Cardiac fibroblast (primary cell): ENCODE measurements around the gene PHACTR1.

Experiments used
- DNase-seq, 2 donors: peaks; one replicate each; pipeline versions ENCODE4 v3.0.0 to v3.0.0-alpha.2; 2010; ENCODE audit warnings: low read depth in 2 of 2
- H3K4me3 ChIP-seq, 2 donors: replicated peaks in 1 of 2; 1 replicate in 1 of 2; 2 replicates in 1 of 2; pipeline ENCODE4 v1.5.1; 2011; ENCODE audit warnings: low read depth in 2 of 2, low read length in 2 of 2, mild to moderate bottlenecking in 2 of 2, moderate library complexity in 1 of 2
- TF ChIP-seq, protein P1 (sequence below): IDR thresholded peaks from one replicate; pipeline ENCODE4 v1.5.1; 2011; ENCODE audit warnings: low read depth, mild to moderate bottlenecking, low read length, inconsistent platforms

The PHACTR1 gene

DNA sequence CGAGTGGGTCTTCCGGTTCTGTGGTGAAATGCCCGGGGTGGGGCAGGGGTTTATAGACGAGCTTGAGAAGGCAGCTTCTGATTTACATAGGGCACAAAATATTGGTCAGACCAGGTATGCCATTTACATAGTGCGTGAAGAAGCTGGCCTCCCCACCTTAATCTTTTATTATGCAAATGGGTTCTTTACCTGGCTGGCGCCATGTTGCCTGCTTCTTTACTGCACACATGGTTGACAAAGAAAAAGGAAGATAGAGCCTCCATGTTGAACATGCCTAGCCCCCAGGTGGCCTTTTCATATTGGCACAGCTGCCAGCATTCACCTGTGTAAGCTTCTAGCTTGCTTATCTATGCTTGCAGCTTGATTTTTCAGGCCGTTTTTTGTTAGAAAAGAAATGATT lies 276.2 kb downstream of the PHACTR1 start:
- no peak overlapping the region for H3K4me3 ChIP-seq
- no peak for DNase-seq
- TF ChIP-seq, protein P1, sequence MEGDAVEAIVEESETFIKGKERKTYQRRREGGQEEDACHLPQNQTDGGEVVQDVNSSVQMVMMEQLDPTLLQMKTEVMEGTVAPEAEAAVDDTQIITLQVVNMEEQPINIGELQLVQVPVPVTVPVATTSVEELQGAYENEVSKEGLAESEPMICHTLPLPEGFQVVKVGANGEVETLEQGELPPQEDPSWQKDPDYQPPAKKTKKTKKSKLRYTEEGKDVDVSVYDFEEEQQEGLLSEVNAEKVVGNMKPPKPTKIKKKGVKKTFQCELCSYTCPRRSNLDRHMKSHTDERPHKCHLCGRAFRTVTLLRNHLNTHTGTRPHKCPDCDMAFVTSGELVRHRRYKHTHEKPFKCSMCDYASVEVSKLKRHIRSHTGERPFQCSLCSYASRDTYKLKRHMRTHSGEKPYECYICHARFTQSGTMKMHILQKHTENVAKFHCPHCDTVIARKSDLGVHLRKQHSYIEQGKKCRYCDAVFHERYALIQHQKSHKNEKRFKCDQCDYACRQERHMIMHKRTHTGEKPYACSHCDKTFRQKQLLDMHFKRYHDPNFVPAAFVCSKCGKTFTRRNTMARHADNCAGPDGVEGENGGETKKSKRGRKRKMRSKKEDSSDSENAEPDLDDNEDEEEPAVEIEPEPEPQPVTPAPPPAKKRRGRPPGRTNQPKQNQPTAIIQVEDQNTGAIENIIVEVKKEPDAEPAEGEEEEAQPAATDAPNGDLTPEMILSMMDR: no peak

DNA sequence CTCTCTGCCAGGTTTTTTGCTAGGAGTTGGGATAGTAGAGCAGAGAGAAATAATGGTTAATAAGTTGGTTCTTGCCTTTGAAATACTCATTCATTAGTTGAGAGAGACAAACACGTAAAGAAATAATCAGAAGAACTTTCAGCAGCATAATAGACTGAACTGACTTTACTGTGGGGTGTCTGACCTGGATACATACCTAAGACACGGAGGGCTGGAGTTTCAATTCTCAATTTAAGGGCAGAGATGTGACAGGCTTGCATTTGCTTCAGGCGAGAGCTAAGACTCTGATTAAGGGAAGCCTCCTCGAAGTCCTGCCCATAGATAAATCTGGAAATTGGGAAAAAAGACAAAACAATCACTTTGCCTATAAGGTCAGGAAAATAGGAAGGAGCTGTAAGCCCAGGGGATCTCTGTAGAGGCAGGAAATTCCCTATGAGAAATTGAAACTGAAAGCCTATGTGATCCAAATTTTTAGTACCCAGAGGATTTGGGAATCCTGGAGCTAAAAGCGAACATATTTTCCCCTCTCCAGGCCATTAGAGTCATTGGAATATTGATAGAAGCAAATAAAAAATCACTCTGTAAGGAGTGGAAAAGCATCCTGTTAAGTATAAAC lies 276.8 kb downstream of the PHACTR1 start:
- no peak overlapping the region for H3K4me3 ChIP-seq
- TF ChIP-seq, protein P1: no peak
- no peak for DNase-seq

DNA sequence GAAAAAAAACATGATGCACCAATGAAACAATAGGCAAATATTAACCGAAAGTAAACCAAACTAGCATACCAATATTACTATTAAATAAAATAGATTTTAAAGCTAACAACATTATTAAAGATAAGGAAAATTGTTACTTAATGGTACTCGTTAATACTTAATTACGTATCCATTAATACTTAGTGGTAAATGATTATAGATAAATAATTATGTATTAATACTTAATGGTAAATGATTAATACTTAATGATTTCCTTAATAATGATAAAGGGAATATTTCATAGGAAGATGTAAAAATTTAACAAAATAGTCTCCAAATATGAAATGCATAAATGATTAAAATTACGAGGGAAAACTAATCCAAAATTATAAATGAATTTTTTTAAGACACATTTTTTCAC lies 278.9 kb downstream of the PHACTR1 start:
- no peak overlapping the region for H3K4me3 ChIP-seq
- DNase-seq: no peak
- TF ChIP-seq, protein P1: no peak

DNA sequence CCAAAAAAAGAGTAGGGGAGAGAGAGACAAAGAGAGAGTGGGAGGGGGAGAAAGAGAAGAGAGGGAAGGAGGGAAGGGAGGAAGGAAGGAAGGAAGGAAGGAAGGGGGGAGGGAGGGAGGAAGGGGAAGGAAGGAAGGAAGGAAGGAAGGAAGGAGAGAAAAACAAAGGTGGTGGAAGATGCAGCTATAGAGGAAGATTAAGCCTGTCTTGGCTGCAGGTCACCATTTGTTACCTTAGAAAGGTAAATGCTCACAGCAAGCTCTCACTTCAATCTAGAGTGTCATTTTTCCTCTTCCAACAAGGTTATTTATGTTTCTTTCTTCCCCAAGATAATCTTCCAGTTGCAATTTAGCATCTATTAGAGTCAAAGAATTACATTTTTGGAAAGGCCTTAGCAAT lies 284.0 kb downstream of the PHACTR1 start:
- H3K4me3 ChIP-seq: no peak overlapping the region
- DNase-seq: no peak

DNA sequence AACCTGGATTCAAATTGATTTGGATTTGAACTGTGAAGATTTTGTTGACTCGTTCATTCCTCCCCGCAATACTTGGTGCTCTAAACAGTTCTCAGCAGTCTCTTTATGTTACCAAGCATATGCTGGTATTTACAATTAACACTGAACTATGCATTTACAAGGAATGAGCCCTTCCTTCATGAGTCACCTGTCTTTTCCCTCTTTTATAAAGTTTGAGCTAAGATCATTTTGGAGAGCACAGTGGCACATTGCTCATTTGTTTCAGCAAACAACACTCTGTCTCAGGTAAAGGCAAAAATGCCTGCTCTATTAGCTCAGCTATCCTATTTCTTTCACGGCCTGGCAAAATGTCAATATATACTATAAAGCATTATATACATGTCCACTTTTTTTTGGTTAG lies 285.4 kb downstream of the PHACTR1 start:
- DNase-seq: no peak
- TF ChIP-seq, protein P1: no peak

More for the DNA sequence above, 284.0 kb downstream of the PHACTR1 start:
- TF ChIP-seq, protein P1: no peak

DNA sequence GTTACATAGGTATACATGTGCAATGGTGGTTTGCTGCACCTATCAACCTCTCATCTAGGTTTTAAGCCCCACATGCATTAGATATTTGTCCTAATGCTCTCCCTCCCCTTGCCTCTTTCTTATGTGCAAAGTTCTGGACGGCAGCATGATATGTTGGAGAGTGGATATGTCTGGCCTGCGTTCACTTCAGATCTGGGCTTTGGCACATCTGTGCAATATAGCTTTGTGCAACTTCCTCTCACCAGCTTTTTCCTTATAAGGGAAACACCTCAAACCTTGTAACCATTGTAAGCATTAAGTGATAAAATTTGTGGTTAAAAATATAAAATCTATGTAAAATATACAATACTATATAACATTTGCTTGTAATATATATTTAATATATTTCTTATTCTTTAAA lies 288.0 kb downstream of the PHACTR1 start:
- H3K4me3 ChIP-seq: no peak overlapping the region
- DNase-seq: no peak
- TF ChIP-seq, protein P1: no peak

More for the DNA sequence above, 285.4 kb downstream of the PHACTR1 start:
- H3K4me3 ChIP-seq: no peak overlapping the region

DNA sequence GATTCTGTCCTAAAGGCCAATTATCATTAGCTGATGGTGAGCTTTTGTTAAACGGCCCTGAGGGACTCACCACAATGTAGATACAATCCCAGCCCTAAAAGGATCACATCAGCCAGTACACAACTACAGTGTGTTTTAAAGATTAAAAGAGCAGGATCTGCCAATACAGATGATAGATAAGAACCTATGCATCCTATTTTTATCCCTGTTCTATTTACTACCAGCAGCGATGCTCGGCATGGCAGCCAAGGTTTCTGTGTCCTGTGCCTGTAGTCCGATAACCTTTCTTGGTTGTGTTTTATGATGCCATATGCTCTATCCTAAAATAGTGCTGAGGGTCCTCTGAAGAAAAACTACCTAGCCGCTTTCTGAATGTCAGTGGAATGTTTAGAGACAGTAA lies 289.4 kb downstream of the PHACTR1 start:
- no peak overlapping the region for H3K4me3 ChIP-seq
- TF ChIP-seq, protein P1: no peak
- DNase-seq: no peak
